Fibroblast of villous mesenchyme (primary cell): ENCODE data around the gene TRIM33. TPM values are rescaled to one million over a fixed set of nuclear protein-coding genes. Genes with fewer than 3 reads are reported as not detected.

Experiments used
- DNase-seq: peaks from one replicate; pipeline ENCODE4 v3.0.0-alpha.2; 2010; ENCODE audit warnings: low read depth
- H3K4me3 ChIP-seq: 2 replicates; pipeline ENCODE4 v1.5.1; 2011; ENCODE audit warnings: low read depth, mild to moderate bottlenecking, low read length
- total RNA-seq: library from RNA; depleted of rRNA; stranded (reverse); fragments of >200 nt; gene quantifications from 2 replicates; pipeline ENCODE4 v1.2.3, GENCODE V29; 2012
- TF ChIP-seq, protein P1 (sequence below): IDR thresholded peaks from 2 replicates; pipeline ENCODE4 v1.5.1; 2012; ENCODE audit warnings: low read depth, mild to moderate bottlenecking, low read length; ENCODE audit not compliant: insufficient read depth

Gene TRIM33
- 34.5 and 36.3 TPM in 2 replicates for total RNA-seq

DNA sequence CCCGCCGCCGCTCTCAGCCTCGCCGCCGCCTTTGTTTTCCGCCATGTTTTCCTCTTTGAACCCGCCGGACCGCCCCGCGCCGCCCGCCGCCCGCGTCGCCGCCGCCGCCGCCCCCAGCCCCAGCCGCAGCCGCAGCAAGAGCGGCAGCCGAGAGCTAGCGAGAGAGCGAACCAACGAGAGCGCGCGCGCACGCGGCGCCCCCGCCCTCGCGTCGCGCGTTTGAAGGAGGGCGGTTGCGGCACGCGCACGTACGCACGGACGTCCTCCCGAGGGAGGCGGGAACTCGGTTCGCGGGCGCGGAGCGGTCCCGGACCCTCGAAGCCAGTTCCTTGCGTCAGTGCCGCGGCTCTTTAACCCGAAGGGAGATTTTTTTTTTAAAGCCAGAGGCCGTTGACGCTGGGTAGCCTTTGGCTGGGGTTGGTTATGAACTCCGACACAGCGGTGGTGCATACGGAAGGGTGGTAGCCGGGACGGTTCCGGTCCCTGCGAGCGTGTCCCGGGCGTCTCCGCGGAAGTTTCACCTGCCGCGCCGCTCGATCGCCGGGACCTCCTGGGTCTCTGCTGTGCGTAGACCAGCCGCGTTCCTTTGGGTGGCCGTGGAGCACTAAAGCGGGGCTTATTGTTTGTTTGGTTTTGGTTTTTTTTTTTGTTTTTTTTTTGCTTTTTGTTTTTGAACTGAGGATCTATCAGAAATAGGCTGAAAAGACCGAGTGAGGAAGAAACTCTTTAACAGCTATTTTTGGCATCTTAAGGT lies at the start of gene TRIM33:
TSS of gene TRIM33 (minus strand) at position 172 of the 754 bp plus-strand sequence. CDS start at position 45, 127 bp downstream.
- H3K4me3 ChIP-seq: peak within 1 kb of the TSS; percentile 89
- DNase-seq: peak; percentile 92
- TF ChIP-seq, protein P1, sequence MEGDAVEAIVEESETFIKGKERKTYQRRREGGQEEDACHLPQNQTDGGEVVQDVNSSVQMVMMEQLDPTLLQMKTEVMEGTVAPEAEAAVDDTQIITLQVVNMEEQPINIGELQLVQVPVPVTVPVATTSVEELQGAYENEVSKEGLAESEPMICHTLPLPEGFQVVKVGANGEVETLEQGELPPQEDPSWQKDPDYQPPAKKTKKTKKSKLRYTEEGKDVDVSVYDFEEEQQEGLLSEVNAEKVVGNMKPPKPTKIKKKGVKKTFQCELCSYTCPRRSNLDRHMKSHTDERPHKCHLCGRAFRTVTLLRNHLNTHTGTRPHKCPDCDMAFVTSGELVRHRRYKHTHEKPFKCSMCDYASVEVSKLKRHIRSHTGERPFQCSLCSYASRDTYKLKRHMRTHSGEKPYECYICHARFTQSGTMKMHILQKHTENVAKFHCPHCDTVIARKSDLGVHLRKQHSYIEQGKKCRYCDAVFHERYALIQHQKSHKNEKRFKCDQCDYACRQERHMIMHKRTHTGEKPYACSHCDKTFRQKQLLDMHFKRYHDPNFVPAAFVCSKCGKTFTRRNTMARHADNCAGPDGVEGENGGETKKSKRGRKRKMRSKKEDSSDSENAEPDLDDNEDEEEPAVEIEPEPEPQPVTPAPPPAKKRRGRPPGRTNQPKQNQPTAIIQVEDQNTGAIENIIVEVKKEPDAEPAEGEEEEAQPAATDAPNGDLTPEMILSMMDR: no peak

DNA sequence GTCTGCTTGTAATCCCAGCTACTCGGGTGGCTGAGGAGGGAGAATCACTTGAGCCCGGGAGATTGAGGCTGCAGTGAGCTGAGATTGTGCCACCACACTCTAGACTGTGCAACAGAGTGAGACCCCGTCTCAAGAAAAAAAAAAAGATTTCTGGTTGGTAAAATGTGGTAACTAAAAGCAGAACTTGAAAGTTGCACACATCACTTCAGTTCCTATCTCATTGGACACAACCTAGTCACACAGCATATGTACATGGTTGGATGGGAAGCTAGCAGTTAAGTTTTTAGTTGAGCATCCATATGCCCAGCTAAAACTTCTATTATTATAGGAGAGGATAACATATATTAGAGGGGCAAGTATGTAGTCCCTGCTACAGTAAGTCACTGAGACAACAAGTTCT lies 48.4 kb upstream of the TRIM33 start:
- TF ChIP-seq, protein P1: no peak
- no peak for DNase-seq

DNA sequence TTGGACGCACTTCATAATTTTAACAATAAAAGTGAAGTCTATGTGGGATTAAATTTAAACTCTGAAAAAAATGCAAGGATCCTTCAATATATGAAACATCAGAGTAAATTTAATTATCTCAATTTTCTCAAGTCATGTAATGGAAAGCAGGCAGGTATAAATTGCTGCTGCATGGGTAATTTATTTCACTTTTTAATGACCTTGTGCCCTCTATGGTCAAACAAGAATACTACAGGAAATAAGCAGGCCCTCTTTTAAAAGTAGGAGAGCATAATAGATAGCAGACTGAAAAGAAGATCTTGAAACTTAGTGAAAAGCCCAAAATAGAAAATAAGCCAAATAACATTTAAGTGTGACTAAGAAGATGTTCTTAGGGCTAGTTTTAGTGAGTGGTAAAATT lies 47.5 kb upstream of the TRIM33 start:
- DNase-seq: peak; percentile 6
- no peak overlapping the region for H3K4me3 ChIP-seq
- TF ChIP-seq, protein P1: peak; percentile 33

More for the DNA sequence above, 48.4 kb upstream of the TRIM33 start:
- no peak overlapping the region for H3K4me3 ChIP-seq

DNA sequence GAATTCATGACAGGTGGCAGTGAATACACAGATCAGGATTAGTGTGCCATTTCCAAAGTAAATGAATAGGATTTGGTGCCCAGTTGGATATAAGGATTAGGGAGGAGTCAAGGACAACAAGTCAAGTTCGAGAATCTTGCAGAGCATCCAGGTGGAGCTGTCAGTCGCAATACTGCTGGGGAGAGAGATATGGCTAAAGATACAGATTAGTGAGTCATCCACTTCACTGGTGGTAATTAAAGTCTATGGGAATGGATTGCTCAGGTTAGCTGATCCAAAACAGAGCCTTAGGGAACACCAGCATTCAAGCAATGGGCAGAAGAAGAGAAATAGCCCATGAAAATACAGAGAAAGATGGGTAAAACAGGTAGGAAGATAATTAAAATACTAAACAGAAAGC lies 43.6 kb upstream of the TRIM33 start:
- no peak overlapping the region for H3K4me3 ChIP-seq
- TF ChIP-seq, protein P1: no peak
- DNase-seq: no peak

DNA sequence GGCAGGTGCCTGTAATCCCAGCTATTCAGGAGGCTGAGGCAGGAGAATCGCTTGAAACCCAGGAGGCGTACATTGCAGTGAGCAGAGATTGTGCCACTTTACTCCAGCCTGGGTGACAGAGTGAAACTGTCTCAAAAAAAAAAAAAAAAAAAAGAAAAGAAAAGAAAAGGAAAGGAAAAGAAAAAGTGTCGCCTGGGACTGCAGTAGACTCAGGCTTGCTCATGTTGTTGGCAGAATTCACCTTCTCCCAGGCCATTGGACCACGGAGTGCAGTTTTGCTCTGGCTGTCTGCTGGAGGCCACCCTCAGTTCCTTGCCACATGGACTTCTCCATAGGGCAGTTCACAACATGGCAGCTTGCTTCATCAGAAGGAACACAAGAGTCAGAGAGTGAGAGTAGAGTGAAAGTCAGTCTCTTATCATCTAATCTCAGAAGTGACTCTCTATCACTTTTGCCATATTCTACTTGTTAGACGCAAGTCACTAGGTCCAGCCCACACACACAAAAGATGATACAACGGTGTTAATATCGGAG lies 41.2 kb upstream of the TRIM33 start:
- no peak for DNase-seq
- TF ChIP-seq, protein P1: no peak
- H3K4me3 ChIP-seq: no peak overlapping the region

DNA sequence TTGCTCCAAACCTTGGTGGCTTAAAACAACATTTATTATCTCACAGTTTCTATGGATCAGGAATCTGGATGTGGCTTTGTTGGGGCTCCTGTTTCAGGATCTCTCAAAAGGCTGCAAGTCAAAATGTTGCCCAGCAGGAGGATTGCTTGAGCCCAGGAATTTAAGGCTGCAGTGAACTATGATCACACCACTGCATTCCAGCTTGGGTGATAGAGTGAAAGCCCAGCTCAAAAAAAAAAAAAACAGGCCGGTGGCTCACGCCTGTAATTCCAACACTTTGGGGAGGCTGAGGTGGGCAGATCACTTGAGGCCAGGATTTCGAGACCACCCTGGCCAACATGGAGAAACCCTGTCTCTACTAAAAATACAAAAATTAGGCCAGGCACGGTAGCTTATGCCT lies 40.4 kb upstream of the TRIM33 start:
- H3K4me3 ChIP-seq: no peak overlapping the region
- DNase-seq: no peak
- TF ChIP-seq, protein P1: no peak
